GM19397 (cell line): ENCODE data around the gene MIPEP.
"Not testable (repeated sequence)": the region's sequence is repeated elsewhere in the genome, so short reads cannot be mapped to it uniquely, and the experiment has no call there.

Experiments
- ATAC-seq: cut with Tn5 transposase; IDR thresholded peaks from one replicate; pipeline ENCODE4 v1.9.1; 2021; ENCODE audit warnings: mild to moderate bottlenecking, moderate library complexity; ENCODE audit not compliant: unreplicated experiment

Gene MIPEP

DNA sequence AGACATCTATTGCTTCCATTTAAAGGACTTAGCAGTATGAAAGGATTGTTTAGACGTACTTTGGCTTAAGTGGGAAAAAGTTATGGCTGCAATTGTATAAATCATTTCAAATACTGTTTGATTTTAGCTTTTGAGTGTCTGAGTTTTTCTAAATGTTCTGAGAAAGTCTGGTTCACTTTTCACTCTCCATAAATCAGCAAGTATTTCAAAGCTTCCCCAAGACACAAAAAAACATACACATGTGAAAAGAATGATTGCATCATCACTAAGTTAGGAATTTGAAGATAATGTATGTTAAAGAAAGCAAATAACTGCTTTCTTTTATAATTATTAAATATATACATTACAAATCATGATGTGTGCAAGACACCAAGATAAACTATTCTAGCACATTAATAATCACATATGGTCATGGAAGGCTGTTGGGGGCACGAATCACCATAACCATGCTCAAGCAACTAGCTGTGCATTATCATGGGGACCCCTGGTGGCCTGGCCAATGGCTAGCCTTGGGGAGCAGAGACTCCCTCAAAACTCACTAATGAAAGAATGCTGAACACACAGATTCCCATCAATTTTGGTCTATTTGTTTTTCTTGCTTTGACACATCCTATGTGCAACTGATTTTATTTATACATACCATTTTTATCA is 111.1 kb downstream of the MIPEP start:
- ATAC-seq: no peak

DNA sequence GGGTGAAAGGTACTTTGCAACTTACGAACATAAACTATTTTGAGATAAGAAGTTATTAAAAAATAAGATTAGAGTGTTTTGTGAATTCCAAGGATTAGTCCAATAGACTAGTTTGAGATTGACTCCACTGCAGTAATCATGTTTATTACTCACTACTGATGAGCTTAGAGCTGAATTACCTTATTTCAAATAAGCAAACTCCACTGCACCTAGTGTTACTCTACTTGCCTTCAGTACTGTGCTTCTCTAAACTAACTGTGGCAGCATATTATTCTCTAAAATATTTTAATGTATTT is 111.7 kb downstream of the MIPEP start:
- peak; percentile 13 for ATAC-seq

DNA sequence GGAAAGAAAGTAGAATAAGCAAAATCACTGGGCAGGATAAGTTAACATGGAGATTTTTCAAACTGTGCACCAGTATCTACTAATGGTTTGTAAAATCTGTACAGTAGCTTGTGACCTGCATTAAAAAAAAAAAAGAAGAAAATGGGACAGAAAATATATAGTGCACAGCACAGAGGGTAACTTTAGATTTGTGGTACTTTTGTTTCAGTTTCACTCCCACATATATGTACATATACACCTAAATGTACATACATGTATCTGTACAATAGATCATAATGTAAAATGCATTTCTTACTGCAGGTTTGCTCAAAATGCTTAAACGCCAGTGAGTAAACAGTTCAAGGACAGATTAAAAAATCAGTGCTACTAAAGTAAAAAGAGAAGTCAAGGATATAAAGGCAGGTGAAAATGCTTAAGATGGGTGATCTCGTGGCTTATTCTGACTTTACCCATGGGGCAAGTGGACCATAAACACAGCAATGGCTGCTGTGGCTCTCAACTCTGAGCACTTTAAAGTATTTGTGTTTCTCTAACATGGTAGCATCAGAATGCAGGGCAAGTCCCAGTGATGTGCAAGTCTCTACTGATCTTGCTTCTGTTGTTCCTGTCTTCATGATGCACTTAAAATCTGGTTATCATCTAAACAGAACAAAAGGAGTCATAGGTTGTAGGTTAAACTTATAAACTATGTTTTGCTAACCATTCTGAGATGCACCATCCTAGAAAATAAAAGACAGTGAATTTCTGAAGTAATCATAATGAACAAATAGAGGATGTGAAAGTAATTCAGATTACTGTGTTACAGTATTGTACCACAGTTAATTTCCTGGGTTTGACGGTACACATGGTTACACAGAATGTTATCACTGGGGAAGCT is 112.3 kb downstream of the MIPEP start:
- ATAC-seq: peak; percentile 87

DNA sequence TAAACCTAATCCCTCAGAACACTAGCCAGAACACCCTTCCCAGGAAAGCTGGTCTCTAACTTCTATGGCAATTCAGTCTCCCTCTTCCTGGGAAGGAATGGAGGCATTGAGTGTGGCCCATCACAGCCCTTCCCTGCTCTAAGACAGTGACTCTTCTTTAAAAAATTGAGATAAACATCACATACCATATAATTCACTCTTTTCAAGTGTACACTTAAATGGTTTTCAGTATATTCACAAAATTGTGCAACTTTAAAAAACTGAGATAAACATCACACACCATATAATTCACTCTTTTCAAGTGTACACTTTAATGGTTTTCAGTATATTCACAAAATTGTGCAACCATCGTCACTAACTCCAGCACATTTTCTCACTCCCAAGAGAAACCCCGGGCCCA is 116.5 kb downstream of the MIPEP start:
- ATAC-seq: no peak

DNA sequence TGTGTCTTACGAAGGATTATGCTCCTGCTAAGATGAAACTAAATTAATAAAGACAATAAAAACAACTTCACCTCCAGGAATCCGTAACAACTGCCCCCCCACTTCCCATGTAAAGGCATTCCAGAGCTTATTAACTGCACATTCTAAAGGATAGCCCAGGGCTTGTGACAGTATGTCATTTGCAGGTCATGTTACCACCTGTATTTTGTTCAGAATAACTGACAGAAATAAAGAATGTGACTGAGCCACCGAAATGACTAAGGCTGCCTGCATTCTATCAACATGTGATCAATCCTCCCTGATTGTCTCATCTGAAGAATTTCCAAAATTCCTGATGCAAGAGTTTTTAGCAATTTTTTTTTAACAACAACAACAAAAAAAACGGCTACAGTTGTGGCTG is 117.2 kb downstream of the MIPEP start:
- ATAC-seq: no peak

DNA sequence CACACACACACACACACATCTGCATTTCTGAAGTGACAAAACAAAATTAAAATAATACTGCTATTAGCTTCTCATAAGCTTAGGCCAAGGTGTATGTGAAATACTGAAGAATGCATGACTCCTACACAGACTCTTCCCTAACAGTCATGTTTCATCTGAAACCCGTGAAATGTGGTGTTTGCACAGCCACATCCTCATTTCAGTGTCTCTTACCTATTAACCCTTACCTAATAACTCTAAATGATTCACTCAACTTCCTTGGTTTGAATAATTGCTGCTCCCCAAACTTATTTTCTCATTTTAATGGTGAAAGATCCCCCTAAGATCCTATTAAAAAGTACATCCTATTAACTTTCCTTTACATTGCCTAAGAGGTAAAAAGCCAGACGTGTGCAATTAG is 117.6 kb downstream of the MIPEP start:
- ATAC-seq: peak; percentile 85

DNA sequence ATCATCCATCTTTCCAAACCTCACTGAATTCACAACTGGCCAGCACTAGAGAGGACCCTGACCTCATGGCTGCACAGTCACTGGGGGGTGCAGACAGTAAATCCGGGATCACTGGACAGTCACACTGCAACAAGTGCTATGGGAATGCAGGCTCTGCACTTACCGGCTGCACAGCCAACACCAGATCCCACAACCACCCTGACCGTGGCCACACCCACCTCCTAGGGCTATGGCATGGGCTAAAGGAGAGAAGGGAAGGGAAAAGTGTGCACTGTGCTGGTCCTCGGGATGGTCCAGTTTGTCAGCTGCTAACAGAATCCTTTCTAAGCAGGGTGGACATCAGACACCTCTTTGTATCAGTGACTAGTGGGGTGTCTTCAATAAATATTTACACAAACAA is 118.2 kb downstream of the MIPEP start:
- no peak for ATAC-seq

DNA sequence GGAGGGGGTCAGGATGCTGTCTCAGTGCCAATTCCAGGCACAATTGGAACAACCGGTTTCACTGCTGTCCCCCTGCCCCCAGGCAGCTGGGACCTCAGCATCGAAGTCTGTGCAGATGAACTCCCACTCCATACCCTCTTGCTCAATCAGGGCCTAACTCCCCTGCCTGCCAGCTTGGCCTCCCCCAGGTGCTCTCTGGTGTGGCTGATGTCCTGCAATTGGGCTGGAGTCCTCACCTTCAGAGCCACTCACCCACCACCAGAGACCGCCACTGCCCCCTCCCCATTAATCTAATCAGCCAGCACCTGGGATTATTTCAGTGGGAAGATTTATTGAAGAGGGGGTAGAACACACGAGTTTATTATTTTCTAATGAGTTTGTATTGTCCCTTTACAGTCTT is 118.8 kb downstream of the MIPEP start:
- ATAC-seq: no peak

DNA sequence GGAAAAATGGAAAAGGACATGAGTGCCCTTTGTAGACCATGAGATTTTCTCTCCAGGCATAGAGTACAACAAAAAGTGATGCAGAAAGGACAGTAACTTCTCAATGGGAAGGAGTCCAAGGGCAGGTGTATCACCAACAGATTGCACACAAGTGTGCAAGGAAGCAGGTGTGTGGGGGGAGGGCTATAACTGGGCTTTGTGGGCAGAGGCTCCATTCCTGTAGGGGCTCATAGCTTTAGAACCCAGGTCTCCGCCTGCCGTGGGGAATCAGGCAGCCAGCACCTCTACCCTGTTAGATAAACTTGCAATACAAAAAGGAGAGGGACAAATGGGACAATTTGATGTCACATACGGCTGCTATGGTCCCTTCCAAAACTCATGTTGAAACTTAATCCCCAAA is 119.8 kb downstream of the MIPEP start:
- ATAC-seq: no peak

DNA sequence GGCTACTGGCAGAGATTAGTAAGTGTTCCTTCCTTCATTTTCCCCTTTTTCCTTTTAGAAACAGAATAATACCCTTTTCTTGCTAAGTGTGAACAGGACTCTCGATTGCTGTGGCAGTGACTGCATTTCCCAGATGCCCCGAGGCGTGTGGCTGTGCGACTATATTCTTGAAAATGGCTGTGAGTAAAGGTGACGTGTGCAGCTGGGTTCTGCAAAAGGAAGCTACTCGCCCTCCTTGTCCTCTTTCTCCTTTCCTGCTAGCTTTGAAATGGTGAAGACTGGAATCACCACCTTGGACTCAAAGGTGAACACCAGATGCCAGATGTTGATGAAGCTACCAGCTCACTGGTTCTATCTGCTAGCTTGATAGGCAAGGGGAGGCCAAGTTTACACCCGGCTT is 121.4 kb downstream of the MIPEP start:
- no peak for ATAC-seq

DNA sequence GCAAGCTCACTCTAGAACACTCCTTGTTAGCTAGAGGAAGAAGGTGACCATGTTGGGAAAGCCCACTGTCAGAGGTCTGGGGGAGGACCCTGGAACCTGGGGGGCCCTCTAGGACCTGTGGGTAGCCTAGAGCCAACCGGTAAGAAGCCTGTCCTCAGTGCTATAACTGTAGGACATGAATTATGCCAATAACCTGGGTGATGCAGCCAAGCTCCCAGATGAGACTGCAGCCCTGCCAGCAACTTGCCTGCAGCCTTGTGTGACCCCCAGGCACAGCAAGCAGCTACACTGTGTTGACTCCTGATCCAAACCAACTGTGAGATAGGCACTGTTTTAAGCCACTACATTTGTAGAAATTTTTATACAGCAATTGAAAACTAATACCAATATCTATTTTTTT is 122.3 kb downstream of the MIPEP start:
- ATAC-seq: no peak

DNA sequence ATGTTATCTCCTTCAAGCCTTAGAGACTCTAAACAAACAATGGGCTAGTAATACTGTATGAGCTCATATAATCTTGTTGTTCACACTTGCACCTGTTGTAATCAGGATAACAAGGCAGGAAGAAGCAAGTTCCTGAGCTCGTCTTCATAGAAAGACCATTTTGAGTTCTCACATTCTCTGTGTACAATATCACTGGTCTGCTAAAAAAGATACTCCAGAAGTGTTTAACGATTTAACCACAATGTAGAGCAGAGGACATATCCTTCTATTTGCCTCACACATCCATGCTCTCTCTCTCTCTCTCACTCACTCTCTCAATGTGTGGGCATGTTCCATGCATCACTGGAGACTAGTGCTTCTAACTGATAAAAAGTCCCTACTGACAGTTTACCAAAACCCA is 122.9 kb downstream of the MIPEP start:
- ATAC-seq: no peak

DNA sequence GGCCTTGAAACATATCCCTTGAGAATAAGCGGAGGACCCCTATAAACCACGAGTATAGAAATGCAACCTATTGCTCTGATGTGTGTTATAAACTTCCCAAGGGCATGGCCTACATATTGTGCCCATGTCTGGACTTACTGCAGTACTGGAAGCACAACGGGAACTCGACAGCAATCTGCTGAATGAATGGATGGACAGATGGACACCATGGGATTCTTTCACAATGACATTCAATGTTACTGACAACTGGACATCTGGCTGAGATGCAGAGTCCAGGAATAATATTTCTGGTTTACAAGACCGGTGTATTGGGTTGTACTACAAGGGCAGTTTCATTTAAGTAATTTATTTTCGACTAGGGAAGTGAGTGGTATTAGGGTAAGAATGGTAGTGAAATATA is 123.7 kb downstream of the MIPEP start:
- ATAC-seq: no peak

DNA sequence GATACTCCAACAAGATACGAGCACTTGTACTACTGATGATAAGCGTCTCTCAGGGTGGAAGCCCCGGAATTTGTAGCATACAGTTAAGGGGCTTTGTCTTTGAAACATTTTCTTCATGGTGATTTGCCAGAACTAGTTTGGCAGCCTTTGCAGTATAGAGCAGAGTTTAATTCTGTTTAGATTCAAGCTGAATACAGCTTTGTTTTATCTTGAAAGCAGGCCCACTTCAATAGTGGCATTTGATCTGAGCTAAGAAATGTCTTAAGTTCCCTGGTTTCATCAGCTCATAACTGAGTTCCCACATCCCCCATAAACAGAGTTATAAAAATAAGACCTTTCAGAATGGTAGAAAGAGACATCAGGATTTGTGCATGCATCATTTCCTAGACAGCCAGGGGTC is 125.9 kb downstream of the MIPEP start:
- ATAC-seq: no peak

DNA sequence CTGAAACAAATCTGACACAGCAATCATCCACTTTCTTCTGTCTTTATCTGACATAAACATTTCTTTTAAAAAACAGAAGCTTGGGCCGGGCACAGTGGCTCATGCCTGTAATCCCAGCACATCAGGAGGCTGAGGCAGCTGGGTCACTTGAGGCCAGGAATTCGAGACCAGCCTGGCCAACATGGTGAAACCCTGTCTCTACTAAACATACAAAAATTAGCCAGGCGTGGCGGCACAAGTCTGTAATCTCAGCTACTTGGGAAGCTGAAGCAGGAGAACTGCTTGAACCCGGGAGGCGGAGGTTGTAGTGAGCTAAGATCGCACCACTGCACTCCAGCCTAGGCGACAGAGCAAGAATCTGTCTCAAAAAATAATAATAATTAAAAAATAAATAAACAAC is 127.4 kb downstream of the MIPEP start:
- ATAC-seq: not testable (repeated sequence)

DNA sequence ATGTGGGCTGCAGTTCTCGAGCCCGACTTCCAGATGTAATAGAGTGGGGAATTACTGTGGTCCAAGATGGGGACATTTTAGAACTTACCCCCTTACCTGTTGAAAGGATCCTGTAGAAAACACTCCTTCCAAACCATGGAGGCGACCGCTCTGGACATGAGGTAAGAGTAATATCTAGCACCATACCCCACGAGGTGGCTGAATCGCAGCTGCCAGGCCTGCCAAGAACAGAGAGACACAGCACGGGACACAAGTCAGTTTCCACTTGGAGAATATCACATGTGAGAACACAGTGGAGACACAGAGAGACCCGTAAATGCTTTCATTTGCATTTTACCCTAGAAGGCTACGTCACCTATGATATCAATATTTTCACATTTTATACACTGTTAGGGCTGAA is 129.2 kb downstream of the MIPEP start:
- no peak for ATAC-seq

DNA sequence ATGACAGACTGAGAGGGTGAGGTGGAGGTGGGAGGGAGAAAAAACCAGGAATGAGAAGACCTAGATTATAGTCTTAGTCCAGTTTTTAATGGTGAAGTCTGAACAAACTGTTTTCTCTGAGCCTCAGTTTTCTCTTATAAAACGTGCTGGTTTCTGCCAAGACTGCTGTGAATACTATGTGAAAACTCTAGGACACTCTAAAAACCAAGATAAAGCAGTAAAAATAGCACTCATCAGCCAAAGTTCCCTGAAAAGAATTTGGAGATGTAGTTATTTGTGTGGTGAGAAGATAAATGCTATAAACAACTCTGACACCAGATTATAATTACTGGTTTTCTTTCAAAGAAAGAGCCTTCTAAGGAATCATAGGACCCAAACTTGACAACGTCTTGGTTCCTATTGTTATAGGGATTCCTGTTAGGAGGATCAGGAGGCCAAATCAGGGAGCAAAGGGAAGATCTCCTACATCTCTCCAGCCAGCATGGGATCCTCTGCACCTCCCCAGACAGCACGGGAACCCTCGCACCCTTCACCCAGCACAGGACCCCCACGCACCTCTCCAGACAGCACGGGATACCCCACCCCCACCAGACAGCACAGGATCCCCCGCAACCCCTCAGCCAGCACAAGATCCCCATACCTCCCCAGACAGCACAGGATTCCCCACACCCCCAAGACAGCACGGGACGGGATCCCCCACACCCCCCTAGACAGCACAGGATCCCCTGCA is 130.2 kb downstream of the MIPEP start:
- ATAC-seq: no peak

DNA sequence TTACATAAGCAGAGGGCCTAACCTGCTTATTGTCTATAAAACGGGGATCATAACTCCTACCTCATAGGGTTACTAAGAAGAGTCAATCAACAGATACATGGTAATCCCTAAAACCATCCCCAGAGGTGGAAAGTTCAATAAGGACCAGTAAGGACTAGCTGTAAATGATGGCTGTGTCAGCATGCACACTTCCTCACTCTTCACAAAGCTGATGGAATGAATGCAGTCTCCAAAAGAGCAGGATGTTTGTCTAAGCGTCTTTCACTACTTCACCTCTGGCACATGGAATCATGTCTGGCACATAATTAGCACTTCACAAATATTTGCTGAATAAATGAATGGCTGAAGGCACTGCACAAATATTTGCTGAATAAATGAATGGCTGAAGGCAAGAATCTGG is 134.2 kb downstream of the MIPEP start:
- no peak for ATAC-seq

DNA sequence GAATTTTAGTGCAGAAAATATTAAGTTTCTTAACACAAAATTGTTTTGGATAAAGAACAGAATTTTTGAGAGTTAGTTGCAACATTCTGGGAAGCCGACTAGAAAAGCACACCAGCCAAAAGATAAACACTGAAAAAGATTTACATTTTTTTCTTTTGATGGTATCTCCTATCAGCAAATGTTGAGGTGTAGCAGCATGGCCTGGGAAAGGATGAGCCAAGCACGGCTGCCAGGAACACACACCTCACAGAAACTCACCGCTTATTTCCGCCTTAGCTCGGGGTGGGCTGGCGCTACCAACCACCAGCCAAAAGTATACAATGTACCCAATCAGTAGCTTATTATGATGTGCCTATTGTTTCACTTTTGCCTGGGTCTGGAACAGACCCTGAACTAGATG is 134.7 kb downstream of the MIPEP start:
- no peak for ATAC-seq

DNA sequence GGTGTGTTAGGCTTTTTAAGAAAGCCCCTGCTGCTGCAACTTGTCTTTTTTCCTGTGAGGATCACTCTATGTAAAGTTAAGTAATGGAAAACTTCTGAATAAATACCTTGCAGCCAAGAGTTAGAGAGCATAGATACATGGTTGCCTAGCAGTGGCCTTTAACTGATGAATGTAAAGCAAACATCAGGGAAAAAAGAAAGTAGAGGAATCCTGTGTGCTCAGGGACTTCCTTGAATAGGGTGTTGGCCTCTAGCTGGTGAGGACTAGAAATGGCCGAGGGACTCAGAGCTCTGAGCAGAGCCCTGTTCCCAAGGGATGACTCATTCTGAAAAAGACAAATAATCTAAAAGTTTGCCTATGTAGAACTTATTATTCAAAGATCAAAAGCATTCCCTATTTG is 135.7 kb downstream of the MIPEP start:
- ATAC-seq: no peak

DNA sequence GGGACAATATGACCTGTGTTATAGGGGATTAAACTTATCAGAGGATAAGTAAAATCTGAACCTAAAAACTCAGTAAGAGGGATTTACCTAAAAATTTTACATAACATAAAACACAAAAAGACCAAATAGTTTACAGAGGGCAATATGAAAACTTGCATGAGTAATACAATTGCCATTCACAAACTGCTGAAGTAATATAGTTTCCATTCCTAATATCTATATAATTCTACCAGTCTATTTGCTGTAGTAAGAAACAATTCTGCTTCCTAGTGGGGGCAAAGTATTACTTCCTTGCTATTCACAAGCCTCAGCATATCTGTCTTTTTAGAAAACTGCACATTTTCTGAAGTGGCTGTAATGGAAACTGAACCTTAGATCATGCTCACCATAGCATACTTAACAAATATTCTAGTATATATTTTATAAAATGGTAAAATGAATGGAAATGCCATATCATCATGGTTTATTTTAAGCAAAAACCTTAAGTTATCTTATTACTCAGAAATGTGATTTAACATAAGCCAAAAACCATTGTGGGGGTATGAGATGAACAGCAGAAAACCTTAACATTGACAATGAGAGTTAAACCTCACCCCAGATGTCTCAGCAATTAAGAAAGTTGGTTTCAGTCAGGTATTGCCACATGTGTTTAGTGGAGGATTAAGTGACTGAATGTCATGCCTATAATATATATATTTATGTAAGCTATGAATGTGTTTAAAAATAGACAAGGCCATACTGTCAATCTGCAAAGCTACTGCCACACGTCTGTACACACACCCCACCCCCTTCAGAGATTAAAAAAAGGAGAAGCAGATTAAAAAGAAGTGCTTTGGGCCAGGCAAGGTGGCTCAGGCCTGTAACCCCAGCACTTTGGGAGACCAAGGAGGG is 136.8 kb downstream of the MIPEP start:
- ATAC-seq: no peak
